IMR-90 (cell line): ENCODE data around the gene CCNA1. TPM values are rescaled to one million over a fixed set of nuclear protein-coding genes. Genes with fewer than 3 reads are reported as not detected.
A peak's percentile ranks its signal among the peaks of the same experiment; 100 is the strongest.

ENCODE experiments used
- ATAC-seq: fragments of 200-7000 bp; cut with Tn5 transposase; 2 replicates; pipeline ENCODE4 v1.9.1; 2020; ENCODE audit warnings: low read depth, mild to moderate bottlenecking, moderate library complexity
- BruUV-seq: library from RNA; stranded (reverse); fragments of 400-500 nt; replicated peaks from 2 replicates; lab custom pipeline; 2021; lab: Mats Ljungman, UMichigan
- CTCF ChIA-PET: fragments of 300-600 bp; formaldehyde crosslinking; extraction: SDS; loops from one replicate; lab custom pipeline; 2021; ENCODE audit warnings: antibody characterized with exemption; lab: Yijun Ruan, JAX
- POLR2A ChIA-PET: fragments of 300-600 bp; sonication (Branson Sonifier 250); formaldehyde crosslinking; loops from one replicate; lab custom pipeline; 2022; ENCODE audit warnings: antibody characterized with exemption; ENCODE audit not compliant: unreplicated experiment; lab: Charles Lee
- DNase-seq: peaks from one replicate; pipeline ENCODE4 v3.0.0; 2013
- H2AFZ ChIP-seq: replicated peaks from 2 replicates; pipeline ENCODE3; 2013; ENCODE audit warnings: low read length, mild to moderate bottlenecking; ENCODE audit not compliant: poor library complexity
- H2AK5ac ChIP-seq: 2 replicates; pipeline ENCODE4 v1.6.1; 2013; ENCODE audit warnings: low read depth, low read length, inconsistent platforms
- H2AK9ac ChIP-seq: replicated peaks from 2 replicates; pipeline ENCODE3; 2013; ENCODE audit warnings: mild to moderate bottlenecking, low read depth, low read length, moderate library complexity; ENCODE audit not compliant: poor library complexity
- H2BK120ac ChIP-seq: 2 replicates; pipeline ENCODE4 v1.6.1; 2013; ENCODE audit warnings: low read depth, low read length, inconsistent platforms
- H2BK15ac ChIP-seq: 3 replicates; pipeline ENCODE4 v1.6.1; 2013; ENCODE audit warnings: low read depth, low read length, inconsistent platforms
- H2BK20ac ChIP-seq: 2 replicates; pipeline ENCODE4 v1.6.1; 2013; ENCODE audit warnings: low read depth, mild to moderate bottlenecking, inconsistent platforms, low read length, moderate library complexity
- H2BK5ac ChIP-seq: 2 replicates; pipeline ENCODE4 v1.6.1; 2013; ENCODE audit warnings: mild to moderate bottlenecking, low read depth, low read length, inconsistent platforms; ENCODE audit not compliant: poor library complexity, severe bottlenecking
- H3K14ac ChIP-seq: replicated peaks from 2 replicates; pipeline ENCODE4 v1.6.1; 2013; ENCODE audit warnings: low read depth, low read length, inconsistent platforms
- H3K18ac ChIP-seq: 2 replicates; pipeline ENCODE4 v1.6.1; 2013; ENCODE audit warnings: low read depth, low read length, control low read depth
- H3K23ac ChIP-seq: 2 replicates; pipeline ENCODE4 v1.6.1; 2013; ENCODE audit warnings: low read depth, low read length, inconsistent platforms
- H3K27ac ChIP-seq: 2 replicates; pipeline ENCODE4 v1.5.1; 2013; ENCODE audit warnings: mild to moderate bottlenecking, control low read depth, low read length; ENCODE audit not compliant: insufficient read depth
- H3K27me3 ChIP-seq: 2 replicates; pipeline ENCODE4 v1.6.1; 2013; ENCODE audit warnings: low read length; ENCODE audit not compliant: control insufficient read depth, insufficient read depth
- H3K36me3 ChIP-seq: 2 replicates; pipeline ENCODE4 v1.6.1; 2013; ENCODE audit warnings: low read length, mixed read lengths; ENCODE audit not compliant: control insufficient read depth, insufficient read depth
- H3K4ac ChIP-seq: 2 replicates; pipeline ENCODE4 v1.6.1; 2013; ENCODE audit warnings: low read depth, low read length, inconsistent platforms
- H3K4me1 ChIP-seq: 2 replicates; pipeline ENCODE4 v1.6.1; 2013; ENCODE audit warnings: low read length, mixed read lengths; ENCODE audit not compliant: control insufficient read depth, insufficient read depth
- H3K4me2 ChIP-seq: 2 replicates; pipeline ENCODE4 v1.6.1; 2013; ENCODE audit warnings: low read depth, mild to moderate bottlenecking, control low read depth, low read length, moderate library complexity
- H3K4me3 ChIP-seq: 2 replicates; pipeline ENCODE4 v1.5.1; 2013; ENCODE audit warnings: low read depth, mild to moderate bottlenecking, control low read depth, low read length, moderate library complexity; ENCODE audit not compliant: insufficient read depth
- H3K56ac ChIP-seq: 2 replicates; pipeline ENCODE4 v1.6.1; 2013; ENCODE audit warnings: low read length, inconsistent platforms; ENCODE audit not compliant: insufficient read depth; ENCODE audit errors: extremely low read depth
- H3K79me1 ChIP-seq, 2 experiments: 2 replicates each; pipeline ENCODE4 v1.6.1; 2013; ENCODE audit warnings: low read length in 2 of 2, inconsistent platforms in 1 of 2, low read depth in 1 of 2
- H3K9ac ChIP-seq: 2 replicates; pipeline ENCODE4 v1.6.1; 2013; ENCODE audit warnings: low read depth, low read length, control low read depth
- H3K9me1 ChIP-seq: 2 replicates; pipeline ENCODE4 v1.6.1; 2013; ENCODE audit warnings: low read length, inconsistent platforms; ENCODE audit not compliant: insufficient read depth
- H3K9me3 ChIP-seq: 2 replicates; pipeline ENCODE4 v1.6.1; 2013; ENCODE audit warnings: low read length; ENCODE audit not compliant: control insufficient read depth, insufficient read depth
- H4K20me1 ChIP-seq: 2 replicates; pipeline ENCODE4 v1.6.1; 2013; ENCODE audit warnings: low read length, inconsistent platforms; ENCODE audit not compliant: insufficient read depth
- H4K5ac ChIP-seq: 2 replicates; pipeline ENCODE4 v1.6.1; 2013; ENCODE audit warnings: mild to moderate bottlenecking, low read depth, low read length, control low read depth
- H4K8ac ChIP-seq, 2 experiments: 2 replicates each; pipeline ENCODE4 v1.6.1; 2013; ENCODE audit warnings: low read depth in 2 of 2, low read length in 2 of 2, control low read depth in 1 of 2, inconsistent platforms in 1 of 2
- H4K91ac ChIP-seq: 2 replicates; pipeline ENCODE4 v1.6.1; 2013; ENCODE audit warnings: low read depth, low read length, inconsistent platforms; ENCODE audit not compliant: insufficient read depth
- BHLHE40 ChIP-seq: fragments of 150-350 bp; IDR thresholded peaks from 2 replicates; pipeline ENCODE4 v1.6.1; 2016; ENCODE audit warnings: mild to moderate bottlenecking, low read depth, low read length
- CHD1 ChIP-seq: IDR thresholded peaks from 2 replicates; pipeline ENCODE4 v1.6.1; 2012; ENCODE audit warnings: low read depth, low read length, improper control_type of control experiment
- FOS ChIP-seq: fragments of 150-350 bp; IDR thresholded peaks from 2 replicates; pipeline ENCODE4 v1.6.1; 2016; ENCODE audit warnings: low read depth, low read length
- MAFK ChIP-seq: IDR thresholded peaks from 2 replicates; pipeline ENCODE4 v1.6.1; 2012; ENCODE audit warnings: low read depth, low read length, improper control_type of control experiment
- MAZ ChIP-seq: IDR thresholded peaks from 2 replicates; pipeline ENCODE4 v1.6.1; 2012; ENCODE audit warnings: low read depth, mild to moderate bottlenecking, low read length, improper control_type of control experiment, moderate library complexity, borderline replicate concordance
- MXI1 ChIP-seq: IDR thresholded peaks from 2 replicates; pipeline ENCODE4 v1.6.1; 2012; ENCODE audit warnings: low read depth, mild to moderate bottlenecking, low read length, moderate library complexity, borderline replicate concordance
- NFE2L2 ChIP-seq: fragments of 150-350 bp; IDR thresholded peaks from 2 replicates; pipeline ENCODE4 v1.6.1; 2016; ENCODE audit warnings: low read depth, mild to moderate bottlenecking, low read length
- POLR2A ChIP-seq: IDR thresholded peaks from 2 replicates; pipeline ENCODE4 v1.6.1; 2012; ENCODE audit warnings: mild to moderate bottlenecking, low read depth, low read length
- RAD21 ChIP-seq: IDR thresholded peaks from 2 replicates; pipeline ENCODE4 v1.6.1; 2012; ENCODE audit warnings: low read length, improper control_type of control experiment
- RCOR1 ChIP-seq: IDR thresholded peaks from 2 replicates; pipeline ENCODE4 v1.6.1; 2012; ENCODE audit warnings: mild to moderate bottlenecking, low read length, improper control_type of control experiment; ENCODE audit not compliant: insufficient replicate concordance
- RFX5 ChIP-seq: IDR thresholded peaks from 2 replicates; pipeline ENCODE4 v1.8.0; 2012; ENCODE audit warnings: low read depth, mild to moderate bottlenecking, low read length, moderate library complexity
- SMC3 ChIP-seq: fragments of 150-350 bp; IDR thresholded peaks from 2 replicates; pipeline ENCODE4 v1.6.1; 2016; ENCODE audit warnings: low read depth, mild to moderate bottlenecking, antibody characterized with exemption, low read length, moderate library complexity
- WGBS, 2 experiments: methylation state at CpG; one replicate each; pipeline versions ENCODE4 v1.1.5 to v1.1.7; 2013; ENCODE audit warnings: missing lambda C conversion rate in 2 of 2; ENCODE audit not compliant: insufficient read length in 1 of 2; ENCODE audit errors: extremely low coverage in 2 of 2; 5-methylcytosine and 5-hydroxymethylcytosine counted together
- dilution Hi-C: fragments of 300-500 bp; cut with HindIII; formaldehyde crosslinking; loops from one replicate; pipeline ENCODE4 v1.14.3; 2018; ENCODE audit warnings: low sequenced_read_pairs; ENCODE audit not compliant: unreplicated experiment
- in situ Hi-C: fragments of 300-500 bp; cut with MboI; formaldehyde crosslinking; loops from 3 replicates; pipeline ENCODE4 v1.14.3; 2019; ENCODE audit warnings: low sequenced_read_pairs, inconsistent platforms, mixed read lengths
- intact Hi-C: fragments of 100-400 bp; cut with micrococcal nuclease; formaldehyde crosslinking; loops from 2 replicates; pipeline ENCODE4 v1.10.0; 2022
- polyA plus RNA-seq, 3 experiments: library from polyadenylated mRNA; depleted of rRNA; stranded (reverse); fragments of >200 nt; gene quantifications; 2 replicates each; pipeline ENCODE4 v1.2.3, GENCODE V29; 2012; ENCODE audit warnings: low replicate concordance in 1 of 3
- total RNA-seq: library from RNA; depleted of rRNA; stranded (reverse); fragments of >200 nt; gene quantifications from 2 replicates; pipeline ENCODE4 v1.2.3, GENCODE V29; 2012
- TF ChIP-seq, protein P1 (sequence below): conservative IDR thresholded peaks from 2 replicates; pipeline ENCODE4 v1.5.1; 2012; ENCODE audit warnings: mild to moderate bottlenecking, low read depth, low read length, improper control_type of control experiment
- TF ChIP-seq, protein P2 (sequence below): fragments of 150-350 bp; IDR thresholded peaks from 2 replicates; pipeline ENCODE4 v1.6.1; 2017; ENCODE audit warnings: mild to moderate bottlenecking, antibody characterized with exemption, low read length, low read depth
- TF ChIP-seq, protein P3 (sequence below): fragments of 150-350 bp; IDR thresholded peaks from 2 replicates; pipeline ENCODE4 v1.6.1; 2016; ENCODE audit warnings: low read depth, mild to moderate bottlenecking, low read length, moderate library complexity, borderline replicate concordance

The CCNA1 gene
- total and polyA plus RNA-seq, 2 of the 4 experiments (the other 2 are of a cell fraction): 0.07 TPM; not detected in 1

DNA sequence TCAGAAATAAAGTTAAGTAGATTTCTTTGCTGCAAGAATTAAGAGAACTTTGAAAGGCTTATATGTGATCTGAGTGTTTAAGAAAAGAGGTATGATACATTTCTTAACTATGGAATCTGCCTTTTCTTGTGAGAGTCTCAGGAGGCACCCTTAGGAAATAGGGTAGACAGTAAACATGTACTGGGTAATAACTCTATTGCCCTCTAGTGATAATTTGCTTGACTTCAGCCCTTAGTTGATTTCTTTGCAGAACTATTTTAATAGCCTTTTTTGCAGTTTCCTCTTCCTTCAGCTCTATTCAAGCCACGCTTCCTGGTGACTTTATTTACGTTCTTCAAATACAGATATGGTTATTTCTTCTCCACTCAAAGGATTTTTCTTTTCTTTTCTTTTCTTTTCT is 37.0 kb upstream of the CCNA1 start:
- Histone ChIP-seq H3K18ac (no peak overlapping the region), H3K27me3 (peaks cover 2% of the 10 kb centered on the region; the same call in 1 of the 2 replicates), H3K4ac (no peak overlapping the region), H2AK9ac (no peak overlapping the region), H3K79me1 (no peaks in the 10 kb centered on the region), H4K5ac (no peak overlapping the region), H3K14ac (no peak overlapping the region), H3K36me3 (no peaks in the 10 kb centered on the region), H2BK15ac (no peak overlapping the region), H3K9ac (no peak overlapping the region), H4K91ac (no peak overlapping the region), H3K27ac (no peak overlapping the region), H3K4me1 (no peaks in the 10 kb centered on the region), H3K9me3 (no peaks in the 10 kb centered on the region), H2BK120ac (no peak overlapping the region), H2AK5ac (no peak overlapping the region), H3K4me3 (no peak overlapping the region), H4K8ac (no peak overlapping the region), H4K20me1 (no peaks in the 10 kb centered on the region), H2BK5ac (no peak overlapping the region), H3K56ac (no peak overlapping the region), H3K23ac (no peak overlapping the region), H2BK20ac (no peak overlapping the region), H2AFZ (no peak overlapping the region), H3K4me2 (no peak overlapping the region), H3K9me1 (no peaks in the 10 kb centered on the region)
- TF ChIP-seq MXI1 (no peak), CHD1 (no peak), RCOR1 (no peak), POLR2A (no peak), RAD21 (peak; percentile 60), FOS (no peak), NFE2L2 (no peak), MAZ (no peak), BHLHE40 (no peak), SMC3 (peak; percentile 59), MAFK (no peak), RFX5 (no peak)
- TF ChIP-seq, protein P1, sequence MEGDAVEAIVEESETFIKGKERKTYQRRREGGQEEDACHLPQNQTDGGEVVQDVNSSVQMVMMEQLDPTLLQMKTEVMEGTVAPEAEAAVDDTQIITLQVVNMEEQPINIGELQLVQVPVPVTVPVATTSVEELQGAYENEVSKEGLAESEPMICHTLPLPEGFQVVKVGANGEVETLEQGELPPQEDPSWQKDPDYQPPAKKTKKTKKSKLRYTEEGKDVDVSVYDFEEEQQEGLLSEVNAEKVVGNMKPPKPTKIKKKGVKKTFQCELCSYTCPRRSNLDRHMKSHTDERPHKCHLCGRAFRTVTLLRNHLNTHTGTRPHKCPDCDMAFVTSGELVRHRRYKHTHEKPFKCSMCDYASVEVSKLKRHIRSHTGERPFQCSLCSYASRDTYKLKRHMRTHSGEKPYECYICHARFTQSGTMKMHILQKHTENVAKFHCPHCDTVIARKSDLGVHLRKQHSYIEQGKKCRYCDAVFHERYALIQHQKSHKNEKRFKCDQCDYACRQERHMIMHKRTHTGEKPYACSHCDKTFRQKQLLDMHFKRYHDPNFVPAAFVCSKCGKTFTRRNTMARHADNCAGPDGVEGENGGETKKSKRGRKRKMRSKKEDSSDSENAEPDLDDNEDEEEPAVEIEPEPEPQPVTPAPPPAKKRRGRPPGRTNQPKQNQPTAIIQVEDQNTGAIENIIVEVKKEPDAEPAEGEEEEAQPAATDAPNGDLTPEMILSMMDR: peak; percentile 71
- TF ChIP-seq, protein P2, sequence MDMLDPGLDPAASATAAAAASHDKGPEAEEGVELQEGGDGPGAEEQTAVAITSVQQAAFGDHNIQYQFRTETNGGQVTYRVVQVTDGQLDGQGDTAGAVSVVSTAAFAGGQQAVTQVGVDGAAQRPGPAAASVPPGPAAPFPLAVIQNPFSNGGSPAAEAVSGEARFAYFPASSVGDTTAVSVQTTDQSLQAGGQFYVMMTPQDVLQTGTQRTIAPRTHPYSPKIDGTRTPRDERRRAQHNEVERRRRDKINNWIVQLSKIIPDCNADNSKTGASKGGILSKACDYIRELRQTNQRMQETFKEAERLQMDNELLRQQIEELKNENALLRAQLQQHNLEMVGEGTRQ: no peak
- TF ChIP-seq, protein P3, sequence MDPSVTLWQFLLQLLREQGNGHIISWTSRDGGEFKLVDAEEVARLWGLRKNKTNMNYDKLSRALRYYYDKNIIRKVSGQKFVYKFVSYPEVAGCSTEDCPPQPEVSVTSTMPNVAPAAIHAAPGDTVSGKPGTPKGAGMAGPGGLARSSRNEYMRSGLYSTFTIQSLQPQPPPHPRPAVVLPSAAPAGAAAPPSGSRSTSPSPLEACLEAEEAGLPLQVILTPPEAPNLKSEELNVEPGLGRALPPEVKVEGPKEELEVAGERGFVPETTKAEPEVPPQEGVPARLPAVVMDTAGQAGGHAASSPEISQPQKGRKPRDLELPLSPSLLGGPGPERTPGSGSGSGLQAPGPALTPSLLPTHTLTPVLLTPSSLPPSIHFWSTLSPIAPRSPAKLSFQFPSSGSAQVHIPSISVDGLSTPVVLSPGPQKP: no peak
- DNase-seq (peak; percentile 66), ATAC-seq (peak; percentile 93)
- intact Hi-C loops (loop anchor here (1.0 to 2.0 kb wide), 4 partner anchors 49 to 416 kb away; partner anchors contain the start of genes CCDC169 and SPART), dilution Hi-C loops (no loop called here), in situ Hi-C loops (no loop called here)
- ChIA-PET POLR2A (no interaction called here), CTCF (interaction anchor here (0.6 to 2.2 kb wide), 3 partner anchors 22 to 112 kb away, joined by 4 to 18 read pairs (median 5); no protein-coding TSS in a partner anchor)
- no TSS peak for BruUV-seq
- WGBS, 2 experiments: no CpG with 5 or more reads among the region's 2 CpGs
